22Rv1 (cell line): Measurements from ENCODE around the gene SIRT7.

Experiments used
- ZFX ChIP-seq: fragments of 450-650 bp; IDR thresholded peaks from 2 replicates; pipeline ENCODE4 v1.6.1; 2017; ENCODE audit warnings: antibody characterized with exemption, borderline replicate concordance
- TF ChIP-seq, protein P1 (sequence below): fragments of 450-650 bp; IDR thresholded peaks from 2 replicates; pipeline ENCODE4 v1.5.1; 2017; ENCODE audit warnings: mild to moderate bottlenecking

DNA sequence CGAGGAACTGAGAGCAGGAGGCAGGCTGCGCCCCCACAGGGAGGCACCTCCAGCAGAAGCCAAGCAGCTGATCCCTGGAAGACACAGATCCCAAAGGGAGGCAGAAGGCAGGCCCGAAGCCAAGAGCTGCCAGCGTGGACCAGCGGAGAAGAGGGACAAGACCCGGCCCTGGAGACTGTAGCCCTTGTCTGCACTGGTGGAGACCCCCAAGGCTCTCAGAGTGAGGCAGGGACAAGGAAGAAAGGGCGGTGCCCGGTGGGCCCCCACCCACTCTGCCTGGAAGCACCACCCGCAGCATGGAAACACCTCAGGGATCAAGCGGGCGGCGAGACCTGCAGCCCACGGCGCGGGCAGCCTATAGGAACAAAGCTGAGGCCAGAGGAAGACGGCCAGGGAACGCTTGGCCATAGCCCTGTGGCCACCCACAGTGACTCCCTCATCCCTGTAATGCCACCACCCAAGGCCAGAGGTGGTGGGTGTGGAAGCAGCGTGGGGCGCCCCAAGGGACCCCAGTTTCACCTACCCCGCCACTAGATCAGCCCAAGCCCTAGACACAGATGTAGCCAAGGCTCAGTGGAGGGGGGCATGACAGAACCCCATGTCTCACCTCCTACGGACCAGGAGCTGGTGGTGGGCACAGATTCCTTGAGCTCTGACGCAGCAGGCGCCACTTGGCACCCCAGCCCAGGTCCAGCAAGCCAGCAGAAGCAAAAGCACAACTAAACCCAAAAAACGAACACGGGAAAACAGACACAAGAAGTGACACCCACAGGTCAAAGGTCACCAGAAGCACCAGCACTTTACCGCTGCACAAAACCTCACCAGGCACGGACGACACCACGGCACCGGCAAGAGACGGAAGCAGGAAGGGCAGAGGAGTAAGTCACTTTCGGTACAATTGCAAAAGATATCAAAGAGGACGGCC is 2.9 kb upstream of the SIRT7 start:
- TF ChIP-seq, protein P1, sequence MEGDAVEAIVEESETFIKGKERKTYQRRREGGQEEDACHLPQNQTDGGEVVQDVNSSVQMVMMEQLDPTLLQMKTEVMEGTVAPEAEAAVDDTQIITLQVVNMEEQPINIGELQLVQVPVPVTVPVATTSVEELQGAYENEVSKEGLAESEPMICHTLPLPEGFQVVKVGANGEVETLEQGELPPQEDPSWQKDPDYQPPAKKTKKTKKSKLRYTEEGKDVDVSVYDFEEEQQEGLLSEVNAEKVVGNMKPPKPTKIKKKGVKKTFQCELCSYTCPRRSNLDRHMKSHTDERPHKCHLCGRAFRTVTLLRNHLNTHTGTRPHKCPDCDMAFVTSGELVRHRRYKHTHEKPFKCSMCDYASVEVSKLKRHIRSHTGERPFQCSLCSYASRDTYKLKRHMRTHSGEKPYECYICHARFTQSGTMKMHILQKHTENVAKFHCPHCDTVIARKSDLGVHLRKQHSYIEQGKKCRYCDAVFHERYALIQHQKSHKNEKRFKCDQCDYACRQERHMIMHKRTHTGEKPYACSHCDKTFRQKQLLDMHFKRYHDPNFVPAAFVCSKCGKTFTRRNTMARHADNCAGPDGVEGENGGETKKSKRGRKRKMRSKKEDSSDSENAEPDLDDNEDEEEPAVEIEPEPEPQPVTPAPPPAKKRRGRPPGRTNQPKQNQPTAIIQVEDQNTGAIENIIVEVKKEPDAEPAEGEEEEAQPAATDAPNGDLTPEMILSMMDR, result no peak
- TF ChIP-seq ZFX, result no peak
